Liver (tissue), 9 donors: ENCODE results near the gene AGT. TPM values are rescaled to one million over a fixed set of nuclear protein-coding genes. Genes with fewer than 3 reads are reported as not detected.

Experiments used
- DNase-seq: peaks from one replicate; pipeline ENCODE4 v3.0.0-alpha.2; 2017; ENCODE audit warnings: low spot score
- H3K27ac ChIP-seq, 2 donors: one replicate each; pipeline ENCODE4 v1.7.0; 2013; ENCODE audit warnings: inconsistent platforms in 2 of 2, low read length in 2 of 2, control low read depth in 1 of 2, low read depth in 1 of 2, mild to moderate bottlenecking in 1 of 2
- H3K27me3 ChIP-seq, 4 donors: one replicate each; pipeline versions ENCODE4 v1.6.1 to v1.7.0; 2013; ENCODE audit warnings: low read length in 3 of 4, inconsistent platforms in 1 of 4, mild to moderate bottlenecking in 1 of 4, moderate library complexity in 1 of 4; ENCODE audit not compliant: control insufficient read depth in 4 of 4, insufficient read depth in 4 of 4
- H3K36me3 ChIP-seq, 4 donors: one replicate each; pipeline versions ENCODE4 v1.6.1 to v1.7.0; 2013; ENCODE audit warnings: low read length in 3 of 4, mild to moderate bottlenecking in 3 of 4, low read depth in 1 of 4, moderate library complexity in 1 of 4; ENCODE audit not compliant: control insufficient read depth in 4 of 4, insufficient read depth in 3 of 4
- H3K4me1 ChIP-seq, 4 donors: one replicate each; pipeline versions ENCODE4 v1.6.1 to v1.7.0; 2013; ENCODE audit warnings: low read length in 3 of 4, mild to moderate bottlenecking in 3 of 4, moderate library complexity in 1 of 4; ENCODE audit not compliant: control insufficient read depth in 4 of 4, insufficient read depth in 4 of 4
- H3K4me3 ChIP-seq, 3 donors: one replicate each; pipeline versions ENCODE4 v1.6.1 to v1.7.0; 2013; ENCODE audit warnings: low read length in 3 of 3, control low read depth in 1 of 3, low read depth in 1 of 3, mild to moderate bottlenecking in 1 of 3
- H3K9ac ChIP-seq, 2 donors: one replicate each; pipeline ENCODE4 v1.7.0; 2013; ENCODE audit warnings: low read length in 2 of 2, mild to moderate bottlenecking in 2 of 2, moderate library complexity in 2 of 2, control low read depth in 1 of 2, low read depth in 1 of 2
- H3K9me3 ChIP-seq, 4 donors: one replicate each; pipeline versions ENCODE4 v1.6.1 to v1.7.0; 2013; ENCODE audit warnings: low read length in 3 of 4; ENCODE audit not compliant: control insufficient read depth in 4 of 4
- EGR1 ChIP-seq, 2 donors: IDR thresholded peaks; 2 replicates each; pipeline ENCODE4 v1.6.1; 2016 to 2018; ENCODE audit warnings: antibody characterized with exemption in 2 of 2, low read depth in 2 of 2
- FOXA1 ChIP-seq: IDR thresholded peaks from 2 replicates; pipeline ENCODE4 v1.6.1; 2016; ENCODE audit warnings: antibody characterized with exemption
- FOXA2 ChIP-seq: IDR thresholded peaks from 2 replicates; pipeline ENCODE4 v1.6.1; 2016; ENCODE audit warnings: antibody characterized with exemption
- GABPA ChIP-seq, 2 donors: IDR thresholded peaks in 1 of 2; conservative IDR thresholded peaks in 1 of 2; 2 replicates each; pipeline ENCODE4 v1.6.1; 2016; ENCODE audit warnings: antibody characterized with exemption in 2 of 2, mild to moderate bottlenecking in 1 of 2, moderate library complexity in 1 of 2
- HNF4A ChIP-seq, 2 donors: conservative IDR thresholded peaks; 2 replicates each; pipeline ENCODE4 v1.6.1; 2016; ENCODE audit warnings: antibody characterized with exemption in 2 of 2, mild to moderate bottlenecking in 2 of 2
- HNF4G ChIP-seq: IDR thresholded peaks from 2 replicates; pipeline ENCODE4 v1.6.1; 2016; ENCODE audit warnings: antibody characterized with exemption
- JUND ChIP-seq, 2 donors: IDR thresholded peaks; 2 replicates each; pipeline ENCODE4 v1.6.1; 2016; ENCODE audit warnings: antibody characterized with exemption in 2 of 2
- NR2F2 ChIP-seq: IDR thresholded peaks from 2 replicates; pipeline ENCODE4 v1.6.1; 2016; ENCODE audit warnings: antibody characterized with exemption
- RAD21 ChIP-seq, 2 donors: IDR thresholded peaks; 2 replicates each; pipeline ENCODE4 v1.6.1; 2016; ENCODE audit warnings: antibody characterized with exemption in 2 of 2, mild to moderate bottlenecking in 2 of 2
- RXRA ChIP-seq, 2 donors: IDR thresholded peaks; 2 replicates each; pipeline ENCODE4 v1.6.1; 2017 to 2018; ENCODE audit warnings: antibody characterized with exemption in 2 of 2, mild to moderate bottlenecking in 1 of 2
- SP1 ChIP-seq: IDR thresholded peaks from 2 replicates; pipeline ENCODE4 v1.6.1; 2018; ENCODE audit warnings: antibody characterized with exemption, mild to moderate bottlenecking
- TAF1 ChIP-seq: conservative IDR thresholded peaks from 2 replicates; pipeline ENCODE4 v1.6.1; 2016; ENCODE audit warnings: antibody characterized with exemption, mild to moderate bottlenecking
- YY1 ChIP-seq: IDR thresholded peaks from 2 replicates; pipeline ENCODE4 v1.6.1; 2016; ENCODE audit warnings: antibody characterized with exemption, mild to moderate bottlenecking
- WGBS: extraction: QIAGEN DNeasy Blood & Tissue Kit; methylation state at CpG from one replicate; pipeline ENCODE4 v1.1.7; 2013; 5-methylcytosine and 5-hydroxymethylcytosine counted together
- polyA plus RNA-seq, 2 donors: library from polyadenylated mRNA; stranded (reverse) in 1 of 2; unstranded in 1 of 2; fragments of 200-250 nt in 1 of 2; fragments of >200 nt in 1 of 2; fragmentation: Nextera tagmentation in 1 of 2; extraction: Ambion mirVana in 1 of 2; gene quantifications; one replicate each; pipeline versions ENCODE4 v1.2.1 to v1.2.3, GENCODE V29; 2013 to 2015
- total RNA-seq, 2 donors: library from RNA; depleted of rRNA; stranded (reverse); fragments of >200 nt; gene quantifications; one replicate each; pipeline ENCODE4 v1.2.3, GENCODE V29; 2014
- TF ChIP-seq, protein P1 (sequence below): IDR thresholded peaks from 2 replicates; pipeline ENCODE4 v1.6.1; 2016; ENCODE audit warnings: antibody characterized with exemption, mild to moderate bottlenecking
- TF ChIP-seq, protein P2 (sequence below): fragments of 150-350 bp; IDR thresholded peaks from 2 replicates; pipeline ENCODE4 v1.5.1; 2017; ENCODE audit warnings: improper control_type of control experiment, low read depth, low read length; ENCODE audit not compliant: missing input control
- TF ChIP-seq, protein P3 (sequence below): IDR thresholded peaks from 2 replicates; pipeline ENCODE4 v1.6.1; 2016; ENCODE audit warnings: antibody characterized with exemption
- TF ChIP-seq, protein P4 (sequence below): IDR thresholded peaks from 2 replicates; pipeline ENCODE4 v1.6.1; 2016; ENCODE audit warnings: antibody characterized with exemption
- TF ChIP-seq, protein P5 (sequence below): IDR thresholded peaks from 2 replicates; pipeline ENCODE4 v1.6.1; 2016; ENCODE audit warnings: antibody characterized with exemption
- donor health status: healthy.
- donor health status: healthy.
- donor health status: healthy.
- donor health status: healthy.
- donor health status: healthy.

The AGT gene
- total and polyA plus RNA-seq, 4 donors, result 1,430 to 5,119 (median 2,089) TPM

- Histone ChIP-seq H3K9me3 (no peaks in the 10 kb centered on the region), H3K27me3 (no peaks in the 10 kb centered on the region), H3K9ac (peak overlapping the region in 1 of 2 donors; percentile 90), H3K36me3 (peaks cover 12 to 22% (median 17%) of the 10 kb centered on the region in 4 donors), H3K4me1 (peaks cover 5 to 84% (median 59%) of the 10 kb centered on the region in 4 donors), H3K4me3 (peak overlapping the region; percentile 53 to 84 (median 55)), H3K27ac (peak overlapping the region in 1 of 2 donors; percentile 3)
- no peak for DNase-seq
- WGBS, result 66% methylated on average over 8 of the region's 8 CpGs
- peak; percentile 4 for TF ChIP-seq SP1
- TF ChIP-seq HNF4A (conservative IDR thresholded peaks at IDR 0.05), result peak in 1 of 2 donors; percentile 2
- no peak for TF ChIP-seq FOXA1
- peak; percentile 11 for TF ChIP-seq TAF1
Measured at GRCh38 chr1:230710543-230710904, 3.4 kb downstream of the AGT start.

GRCh38 chr1:230709619-230710542, 4.0 kb downstream of the AGT start:
- Histone ChIP-seq H3K36me3 (peaks cover 12 to 29% (median 21%) of the 10 kb centered on the region in 4 donors), H3K27me3 (no peaks in the 10 kb centered on the region), H3K9ac (no peak overlapping the region), H3K27ac (no peak overlapping the region), H3K4me3 (peak overlapping the region; percentile 53 to 84 (median 55)), H3K4me1 (peaks cover 4 to 77% (median 54%) of the 10 kb centered on the region in 4 donors), H3K9me3 (no peaks in the 10 kb centered on the region)
- no peak for TF ChIP-seq JUND (IDR thresholded peaks at IDR 0.05)
- peak in 1 of 2 donors; percentile 6 for TF ChIP-seq RXRA (IDR thresholded peaks at IDR 0.05)
- TF ChIP-seq SP1, result no peak
- no peak for TF ChIP-seq HNF4G
- TF ChIP-seq, protein P1, sequence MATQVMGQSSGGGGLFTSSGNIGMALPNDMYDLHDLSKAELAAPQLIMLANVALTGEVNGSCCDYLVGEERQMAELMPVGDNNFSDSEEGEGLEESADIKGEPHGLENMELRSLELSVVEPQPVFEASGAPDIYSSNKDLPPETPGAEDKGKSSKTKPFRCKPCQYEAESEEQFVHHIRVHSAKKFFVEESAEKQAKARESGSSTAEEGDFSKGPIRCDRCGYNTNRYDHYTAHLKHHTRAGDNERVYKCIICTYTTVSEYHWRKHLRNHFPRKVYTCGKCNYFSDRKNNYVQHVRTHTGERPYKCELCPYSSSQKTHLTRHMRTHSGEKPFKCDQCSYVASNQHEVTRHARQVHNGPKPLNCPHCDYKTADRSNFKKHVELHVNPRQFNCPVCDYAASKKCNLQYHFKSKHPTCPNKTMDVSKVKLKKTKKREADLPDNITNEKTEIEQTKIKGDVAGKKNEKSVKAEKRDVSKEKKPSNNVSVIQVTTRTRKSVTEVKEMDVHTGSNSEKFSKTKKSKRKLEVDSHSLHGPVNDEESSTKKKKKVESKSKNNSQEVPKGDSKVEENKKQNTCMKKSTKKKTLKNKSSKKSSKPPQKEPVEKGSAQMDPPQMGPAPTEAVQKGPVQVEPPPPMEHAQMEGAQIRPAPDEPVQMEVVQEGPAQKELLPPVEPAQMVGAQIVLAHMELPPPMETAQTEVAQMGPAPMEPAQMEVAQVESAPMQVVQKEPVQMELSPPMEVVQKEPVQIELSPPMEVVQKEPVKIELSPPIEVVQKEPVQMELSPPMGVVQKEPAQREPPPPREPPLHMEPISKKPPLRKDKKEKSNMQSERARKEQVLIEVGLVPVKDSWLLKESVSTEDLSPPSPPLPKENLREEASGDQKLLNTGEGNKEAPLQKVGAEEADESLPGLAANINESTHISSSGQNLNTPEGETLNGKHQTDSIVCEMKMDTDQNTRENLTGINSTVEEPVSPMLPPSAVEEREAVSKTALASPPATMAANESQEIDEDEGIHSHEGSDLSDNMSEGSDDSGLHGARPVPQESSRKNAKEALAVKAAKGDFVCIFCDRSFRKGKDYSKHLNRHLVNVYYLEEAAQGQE, result peak; percentile 97
- TF ChIP-seq, protein P2, sequence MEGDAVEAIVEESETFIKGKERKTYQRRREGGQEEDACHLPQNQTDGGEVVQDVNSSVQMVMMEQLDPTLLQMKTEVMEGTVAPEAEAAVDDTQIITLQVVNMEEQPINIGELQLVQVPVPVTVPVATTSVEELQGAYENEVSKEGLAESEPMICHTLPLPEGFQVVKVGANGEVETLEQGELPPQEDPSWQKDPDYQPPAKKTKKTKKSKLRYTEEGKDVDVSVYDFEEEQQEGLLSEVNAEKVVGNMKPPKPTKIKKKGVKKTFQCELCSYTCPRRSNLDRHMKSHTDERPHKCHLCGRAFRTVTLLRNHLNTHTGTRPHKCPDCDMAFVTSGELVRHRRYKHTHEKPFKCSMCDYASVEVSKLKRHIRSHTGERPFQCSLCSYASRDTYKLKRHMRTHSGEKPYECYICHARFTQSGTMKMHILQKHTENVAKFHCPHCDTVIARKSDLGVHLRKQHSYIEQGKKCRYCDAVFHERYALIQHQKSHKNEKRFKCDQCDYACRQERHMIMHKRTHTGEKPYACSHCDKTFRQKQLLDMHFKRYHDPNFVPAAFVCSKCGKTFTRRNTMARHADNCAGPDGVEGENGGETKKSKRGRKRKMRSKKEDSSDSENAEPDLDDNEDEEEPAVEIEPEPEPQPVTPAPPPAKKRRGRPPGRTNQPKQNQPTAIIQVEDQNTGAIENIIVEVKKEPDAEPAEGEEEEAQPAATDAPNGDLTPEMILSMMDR, result no peak
- TF ChIP-seq, protein P3, sequence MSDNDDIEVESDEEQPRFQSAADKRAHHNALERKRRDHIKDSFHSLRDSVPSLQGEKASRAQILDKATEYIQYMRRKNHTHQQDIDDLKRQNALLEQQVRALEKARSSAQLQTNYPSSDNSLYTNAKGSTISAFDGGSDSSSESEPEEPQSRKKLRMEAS, result peak; percentile 12
- no peak for TF ChIP-seq EGR1 (IDR thresholded peaks at IDR 0.05; ENCODE audit: low read depth in 2 of 2)
- no peak for TF ChIP-seq GABPA (IDR thresholded peaks at IDR 0.05 in 1 of 2, conservative IDR thresholded peaks at IDR 0.05 in 1 of 2)
- TF ChIP-seq RAD21 (IDR thresholded peaks at IDR 0.05), result no peak
- no peak for TF ChIP-seq HNF4A (conservative IDR thresholded peaks at IDR 0.05)
- TF ChIP-seq, protein P4, sequence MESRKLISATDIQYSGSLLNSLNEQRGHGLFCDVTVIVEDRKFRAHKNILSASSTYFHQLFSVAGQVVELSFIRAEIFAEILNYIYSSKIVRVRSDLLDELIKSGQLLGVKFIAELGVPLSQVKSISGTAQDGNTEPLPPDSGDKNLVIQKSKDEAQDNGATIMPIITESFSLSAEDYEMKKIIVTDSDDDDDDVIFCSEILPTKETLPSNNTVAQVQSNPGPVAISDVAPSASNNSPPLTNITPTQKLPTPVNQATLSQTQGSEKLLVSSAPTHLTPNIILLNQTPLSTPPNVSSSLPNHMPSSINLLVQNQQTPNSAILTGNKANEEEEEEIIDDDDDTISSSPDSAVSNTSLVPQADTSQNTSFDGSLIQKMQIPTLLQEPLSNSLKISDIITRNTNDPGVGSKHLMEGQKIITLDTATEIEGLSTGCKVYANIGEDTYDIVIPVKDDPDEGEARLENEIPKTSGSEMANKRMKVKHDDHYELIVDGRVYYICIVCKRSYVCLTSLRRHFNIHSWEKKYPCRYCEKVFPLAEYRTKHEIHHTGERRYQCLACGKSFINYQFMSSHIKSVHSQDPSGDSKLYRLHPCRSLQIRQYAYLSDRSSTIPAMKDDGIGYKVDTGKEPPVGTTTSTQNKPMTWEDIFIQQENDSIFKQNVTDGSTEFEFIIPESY, result no peak
- TF ChIP-seq FOXA2, result no peak
- peak; percentile 51 for TF ChIP-seq TAF1
- TF ChIP-seq FOXA1, result no peak
- TF ChIP-seq YY1, result no peak
- TF ChIP-seq, protein P5, sequence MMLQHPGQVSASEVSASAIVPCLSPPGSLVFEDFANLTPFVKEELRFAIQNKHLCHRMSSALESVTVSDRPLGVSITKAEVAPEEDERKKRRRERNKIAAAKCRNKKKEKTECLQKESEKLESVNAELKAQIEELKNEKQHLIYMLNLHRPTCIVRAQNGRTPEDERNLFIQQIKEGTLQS, result no peak
- TF ChIP-seq NR2F2, result no peak
- WGBS, result 53% methylated on average over 18 of the region's 18 CpGs
- DNase-seq, result no peak
